GM19463 (cell line): ENCODE measurements around the gene NT5C2.

Experiments used
- ATAC-seq: cut with Tn5 transposase; IDR thresholded peaks from one replicate; pipeline ENCODE4 v1.9.1; 2021; ENCODE audit warnings: mild to moderate bottlenecking, moderate library complexity; ENCODE audit not compliant: unreplicated experiment

Gene NT5C2

DNA sequence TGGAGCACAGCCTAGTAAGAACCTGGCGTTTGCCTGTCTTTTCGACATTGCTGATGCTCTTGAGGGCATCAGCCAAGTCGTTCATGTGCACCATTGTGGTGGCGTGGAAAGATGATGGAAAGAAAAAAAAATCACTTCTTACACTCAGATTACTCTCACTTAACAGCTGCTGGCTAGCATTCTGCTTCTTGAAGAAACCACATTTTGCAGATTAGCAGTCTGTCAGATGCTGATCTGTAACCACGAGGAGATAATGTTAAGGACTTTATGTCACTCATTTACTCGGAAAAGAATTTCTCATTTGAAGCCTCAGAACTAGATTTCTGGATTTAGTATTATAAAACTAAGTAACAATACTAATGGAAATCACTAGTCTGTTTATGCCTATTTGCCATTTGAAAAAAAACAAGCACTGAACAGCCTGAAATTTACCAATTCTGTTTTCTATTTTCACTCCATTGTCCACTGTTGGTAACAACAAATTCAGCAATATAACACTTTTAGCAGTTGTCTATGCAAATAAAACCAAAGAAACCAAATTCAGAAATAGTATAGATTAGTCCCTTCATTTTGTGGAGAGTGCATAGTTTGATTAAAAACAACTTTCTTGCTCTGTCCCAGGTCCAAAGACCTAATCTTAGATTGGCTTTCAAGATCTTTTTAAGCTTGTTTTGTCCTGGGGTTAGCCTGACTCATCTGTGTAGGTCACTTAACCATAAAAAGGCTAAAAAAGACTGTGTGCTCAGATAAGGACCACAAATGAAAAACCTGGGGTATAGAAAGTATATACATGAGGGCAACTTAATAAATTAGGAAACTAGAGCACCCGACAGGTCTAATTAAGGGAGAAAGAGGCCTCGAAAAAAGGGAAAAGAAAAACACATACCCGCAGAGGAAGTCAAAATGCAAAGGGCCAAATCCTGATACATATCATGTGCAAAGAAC lies 67.5 kb downstream of the NT5C2 start:
- ATAC-seq: peak; percentile 96

DNA sequence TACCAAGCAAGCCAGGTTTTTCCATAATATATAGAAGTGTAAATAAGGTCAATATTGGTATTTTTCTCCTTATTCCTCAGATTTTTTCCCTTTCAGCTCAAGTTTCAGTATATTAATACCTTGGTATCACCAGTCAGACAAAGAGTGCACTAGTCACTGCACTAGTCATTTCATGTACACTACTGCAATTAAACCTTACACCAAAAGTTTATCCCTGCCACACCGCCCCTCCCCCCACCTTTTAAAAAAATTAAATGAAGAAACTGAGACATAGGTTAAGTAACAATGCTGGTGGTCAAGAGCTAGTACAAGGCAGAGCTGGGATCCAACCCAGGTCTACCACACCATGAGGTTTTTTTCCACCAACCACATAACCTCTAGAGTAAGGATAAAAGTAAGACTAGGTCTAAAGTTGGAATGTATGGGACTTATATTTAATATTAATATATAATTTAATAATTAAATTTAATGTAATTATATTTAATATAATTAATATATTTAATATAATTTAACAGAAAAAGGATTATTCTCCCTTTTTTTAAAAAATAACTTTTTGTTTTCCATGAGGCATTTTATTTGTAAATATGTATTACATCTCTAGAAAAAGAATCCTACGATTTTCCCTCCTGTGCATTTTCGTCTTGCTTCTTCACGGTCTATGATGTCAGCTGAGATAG lies 68.5 kb downstream of the NT5C2 start:
- ATAC-seq: no peak

GRCh38 chr10:103123282-103124024 lies 69.6 kb downstream of the NT5C2 start:
- ATAC-seq: no peak

DNA sequence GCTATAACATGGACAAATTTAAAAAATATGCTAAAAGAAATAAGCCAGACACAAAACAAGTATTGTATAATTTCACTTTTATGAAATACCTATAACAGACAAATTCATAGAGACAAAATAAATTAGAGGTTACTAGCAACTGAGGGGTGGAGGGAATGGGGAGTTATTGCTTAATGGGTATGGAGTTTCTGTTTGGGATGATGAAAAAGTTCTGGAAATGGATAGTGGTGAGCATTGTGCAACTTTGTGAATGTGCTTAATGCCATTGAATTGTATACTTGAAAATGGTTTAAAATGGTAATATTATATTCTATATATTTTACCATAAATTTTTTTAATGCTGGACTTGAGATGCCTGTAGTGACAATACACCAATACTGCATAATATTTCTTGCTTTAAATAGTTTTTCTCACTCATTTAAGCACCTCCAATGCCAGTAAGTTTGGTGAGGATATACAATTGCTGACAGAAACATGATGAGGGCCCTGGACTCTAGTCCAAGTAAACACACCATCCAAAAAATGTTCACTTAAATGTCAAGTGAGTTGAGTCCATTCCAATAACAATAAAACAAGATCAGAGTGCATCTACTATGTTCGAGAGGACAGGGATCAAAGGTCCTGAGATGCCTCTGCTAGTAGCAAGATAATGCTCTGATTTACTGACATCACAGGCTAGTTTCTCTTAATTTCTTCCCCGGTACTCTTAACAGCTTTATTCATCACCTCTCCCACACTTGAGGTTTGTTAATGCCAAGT lies 71.9 kb downstream of the NT5C2 start:
- no peak for ATAC-seq

- no peak for ATAC-seq
Observed at GRCh38 chr10:103120546-103120945, 72.5 kb downstream of the NT5C2 start.

GRCh38 chr10:103117247-103117646 lies 75.8 kb downstream of the NT5C2 start:
- ATAC-seq: no peak

GRCh38 chr10:103114876-103115275 lies 78.2 kb downstream of the NT5C2 start:
- no peak for ATAC-seq

DNA sequence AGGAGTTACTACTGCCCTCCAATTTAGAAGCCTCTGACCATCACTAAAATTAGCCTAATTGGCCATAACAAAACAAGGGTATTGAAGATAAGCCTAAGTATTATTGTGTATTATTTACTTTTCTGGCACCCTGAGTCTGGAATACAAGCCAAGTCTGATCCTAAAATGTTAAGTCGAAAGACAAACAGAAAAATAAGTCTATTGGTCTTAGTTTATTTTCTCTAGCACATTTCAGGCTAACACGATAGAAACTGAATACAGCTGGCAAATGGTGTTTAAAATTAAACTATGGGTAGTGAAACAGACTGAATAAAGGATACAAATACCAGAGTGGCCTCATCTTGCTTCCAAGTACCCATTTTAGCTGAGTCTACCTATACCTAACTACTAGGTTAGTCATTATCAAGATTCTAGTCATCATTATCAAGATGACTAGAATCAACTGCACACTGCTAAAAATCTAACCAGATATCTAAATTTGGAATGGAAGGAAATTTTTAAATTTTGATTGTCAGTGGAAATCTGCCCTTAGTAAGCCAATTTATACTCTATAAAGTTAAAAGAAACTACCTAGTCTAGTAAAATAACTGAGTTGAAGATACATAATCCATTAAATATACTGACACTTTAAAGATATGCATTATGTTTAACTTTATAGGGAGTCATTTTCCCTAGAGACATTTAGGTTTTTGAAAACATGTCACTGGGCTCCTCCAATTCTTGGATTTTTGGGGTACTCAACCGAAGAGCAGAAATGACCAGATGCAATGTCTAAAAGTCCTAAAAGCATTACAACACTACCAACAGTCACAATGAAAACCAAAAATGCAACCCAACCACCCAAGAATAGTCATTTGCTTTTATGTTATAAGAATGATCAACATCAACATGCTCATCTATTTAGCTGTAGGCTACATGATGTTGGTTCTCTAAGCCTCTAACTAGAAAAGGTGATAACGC lies 80.9 kb downstream of the NT5C2 start:
- ATAC-seq: peak; percentile 61

DNA sequence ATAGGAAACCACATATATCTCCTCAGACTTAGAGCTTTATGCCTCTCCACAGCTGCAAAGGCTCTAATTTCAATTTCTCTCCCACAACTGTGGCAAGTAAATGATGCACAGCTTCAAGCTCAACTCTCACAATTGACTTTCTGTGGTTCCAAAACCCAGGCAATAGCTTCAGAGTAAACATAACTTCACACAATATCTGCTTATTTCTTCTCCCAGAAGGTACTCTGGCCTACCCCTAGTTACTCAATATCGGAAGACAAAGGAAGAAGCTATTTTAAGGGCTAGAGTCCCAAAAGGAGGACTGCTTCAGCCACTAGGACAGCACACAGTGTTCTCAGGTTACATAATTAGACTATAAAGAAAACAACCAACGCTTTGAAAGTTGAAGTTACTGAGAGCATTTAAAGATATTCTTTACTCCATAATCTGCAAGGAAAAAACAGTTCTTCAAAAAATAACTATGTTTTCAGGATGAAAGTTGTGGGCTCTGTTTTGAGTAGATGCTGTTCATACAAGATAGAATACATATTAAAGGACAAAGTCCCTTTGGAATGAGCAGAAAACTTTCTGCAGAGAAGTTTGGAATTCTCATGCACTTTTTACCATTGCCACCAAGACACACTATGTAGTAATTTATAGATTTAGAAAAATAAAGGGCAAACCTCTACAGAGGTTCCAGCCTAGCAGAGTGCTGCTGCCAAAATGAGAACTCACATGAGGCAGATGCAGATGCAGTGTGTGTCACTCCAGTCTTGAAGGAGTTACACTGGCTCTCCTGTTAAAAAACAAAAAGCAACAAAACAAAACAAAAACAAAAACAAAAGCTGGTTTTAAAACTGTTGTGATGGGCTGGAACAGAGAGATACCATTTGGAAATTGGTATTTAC lies 81.8 kb downstream of the NT5C2 start:
- ATAC-seq: peak; percentile 64

- no peak for ATAC-seq
Observed at GRCh38 chr10:103110407-103110806, 82.7 kb downstream of the NT5C2 start.

GRCh38 chr10:103109821-103110220 lies 83.3 kb downstream of the NT5C2 start:
- no peak for ATAC-seq

DNA sequence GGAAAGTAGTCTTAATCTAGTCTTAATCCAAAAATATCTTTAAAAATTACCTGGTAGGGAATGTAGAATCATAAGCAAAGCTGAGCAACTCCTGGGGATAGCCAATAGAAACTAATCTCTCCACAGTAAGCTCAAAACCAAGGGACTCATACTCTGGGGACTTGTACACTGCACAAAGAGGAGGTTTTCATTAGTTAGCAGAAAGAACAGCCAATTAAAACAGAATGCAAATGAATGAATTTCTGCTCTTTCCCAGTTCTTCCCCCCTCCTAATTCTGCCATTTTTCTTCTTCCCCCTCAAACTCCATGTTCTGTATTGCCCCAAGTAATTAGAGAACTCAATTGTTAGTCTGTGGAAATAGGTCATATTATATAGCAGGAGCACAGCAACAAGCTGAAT lies 86.5 kb downstream of the NT5C2 start:
- ATAC-seq: no peak

DNA sequence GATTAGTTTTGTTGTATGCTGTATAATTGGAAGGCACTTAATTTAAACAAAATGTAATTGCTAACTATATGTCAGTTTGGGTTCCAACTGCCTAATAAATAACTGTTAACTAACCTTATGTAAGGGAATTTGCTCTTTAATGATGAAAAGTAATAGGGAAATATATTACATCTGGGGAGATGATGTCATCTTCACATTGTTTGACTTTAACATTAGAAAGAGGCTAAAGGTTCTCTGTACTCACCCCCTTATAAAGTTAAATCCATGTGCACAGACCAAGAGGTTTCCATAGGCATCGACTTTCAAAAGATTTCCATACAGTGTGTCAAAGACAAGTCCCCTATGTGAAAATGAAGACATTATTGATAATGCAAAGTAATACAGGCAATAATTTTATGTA lies 87.6 kb downstream of the NT5C2 start:
- no peak for ATAC-seq

DNA sequence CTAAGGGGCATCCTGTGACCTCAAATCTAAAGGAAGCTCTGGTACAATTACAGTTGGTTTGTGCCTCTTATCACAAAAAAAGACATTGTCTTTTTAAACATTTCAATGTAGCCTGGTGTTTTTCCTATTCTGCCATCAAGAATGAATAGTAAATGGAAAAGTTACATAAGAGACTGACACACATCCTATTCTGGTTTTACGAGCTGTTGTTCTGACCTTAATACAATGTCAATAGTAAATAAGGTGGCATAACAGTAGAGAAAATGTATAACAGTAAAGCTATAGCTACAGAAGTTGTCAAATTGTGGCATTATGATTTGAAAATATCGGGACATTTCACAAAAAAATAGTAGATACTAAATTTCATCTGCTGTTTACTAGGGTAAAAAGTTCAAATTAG lies 88.4 kb downstream of the NT5C2 start:
- ATAC-seq: no peak

DNA sequence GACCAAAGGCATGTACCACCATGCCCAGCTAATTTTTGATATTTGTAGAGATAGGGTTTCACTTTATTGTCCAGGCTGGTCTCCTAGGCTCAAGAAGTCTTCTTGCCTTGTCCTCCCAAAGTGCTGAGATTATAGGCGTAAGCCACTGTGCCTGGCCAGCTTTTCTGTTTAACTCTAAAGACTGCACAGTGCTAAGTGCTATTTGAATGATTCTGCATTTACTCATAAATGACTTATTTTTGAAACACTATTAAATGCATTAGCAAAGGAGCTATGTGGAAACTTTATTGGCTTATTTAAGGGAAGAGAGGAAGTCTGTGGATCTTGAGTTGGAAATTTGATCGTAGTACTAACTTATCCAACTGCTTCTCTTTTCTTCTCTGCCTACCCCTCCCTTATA lies 89.1 kb downstream of the NT5C2 start:
- no peak for ATAC-seq

- ATAC-seq: no peak
Observed at GRCh38 chr10:103102195-103102594, 90.9 kb downstream of the NT5C2 start.

GRCh38 chr10:103100620-103101019 lies 92.5 kb downstream of the NT5C2 start:
- no peak for ATAC-seq

- ATAC-seq: no peak
Observed at GRCh38 chr10:103098240-103098639, 94.8 kb downstream of the NT5C2 start.

DNA sequence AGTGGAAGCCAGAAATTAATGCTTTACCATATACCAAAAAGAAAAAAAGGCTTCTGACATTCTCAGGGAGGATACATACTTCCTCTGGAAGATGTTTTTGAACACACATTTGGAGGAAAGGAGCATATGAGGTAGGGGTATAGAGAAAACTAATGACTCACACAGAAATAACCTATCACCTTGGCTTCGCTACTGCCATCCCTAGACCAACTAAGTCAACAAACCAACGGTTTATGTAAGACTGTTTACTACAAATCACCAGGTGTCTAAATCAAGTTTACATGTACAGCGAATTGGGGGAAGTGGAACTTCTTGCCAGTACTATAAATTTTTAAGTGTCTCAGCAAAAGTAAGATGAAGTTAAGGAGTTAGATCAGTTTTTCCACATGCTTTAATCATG lies 96.9 kb downstream of the NT5C2 start:
- ATAC-seq: no peak
